ENCODE measurements around the gene CANX. TPM values are rescaled to one million over a fixed set of nuclear protein-coding genes. Genes with fewer than 3 reads are reported as not detected.
"Not testable (repeated sequence)": the region's sequence is repeated elsewhere in the genome, so short reads cannot be mapped to it uniquely, and the experiment has no call there.

The CANX gene
- total RNA-seq, 1 experiment from 2014 or later: 871 TPM

DNA sequence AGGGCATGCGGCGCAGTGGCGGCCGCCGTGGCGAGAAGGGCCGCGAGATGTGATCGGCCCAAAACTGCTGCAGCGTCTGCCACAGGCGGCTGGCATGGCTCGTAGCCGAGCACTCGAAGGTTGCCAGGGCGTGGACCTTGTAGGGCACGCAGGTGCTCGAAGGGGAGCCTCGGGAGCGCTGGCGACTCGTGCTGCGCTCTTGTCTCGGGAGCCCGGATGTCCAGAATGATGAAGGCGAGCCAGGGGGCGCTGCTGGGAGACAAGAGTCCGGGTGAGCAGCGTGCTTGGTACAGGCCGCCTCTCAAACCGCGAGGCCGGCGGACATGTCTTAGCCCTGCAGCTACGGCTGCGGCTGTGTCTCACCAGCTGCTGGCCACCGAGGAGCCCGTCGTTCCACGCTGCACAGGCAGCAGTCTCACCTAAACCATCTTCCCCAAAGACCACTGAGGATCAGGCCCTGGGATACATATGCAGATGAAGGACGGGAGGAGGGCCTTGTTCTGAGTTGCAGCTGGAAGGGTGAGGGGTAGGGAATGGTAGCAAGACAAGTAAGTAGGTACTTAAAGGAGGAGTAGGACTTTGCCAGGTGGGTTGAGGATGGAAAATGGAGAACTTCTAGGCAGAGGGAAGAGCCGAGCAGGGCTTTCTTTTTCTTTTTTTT lies 19.6 kb upstream of the CANX start:
- intact Hi-C loops (cut with micrococcal nuclease; ENCODE audit: unreplicated experiment): loop anchor here (2.0 to 10.0 kb wide), 3 partner anchors 54 to 116 kb away; partner anchors contain the start of genes HNRNPH1, LTC4S and MAML1

GRCh38 chr5:179680014-179680779 lies 18.6 kb upstream of the CANX start:
- H3K9me3 ChIP-seq: no peaks in the 10 kb centered on the region
- CTCF ChIA-PET: interaction anchor here (0.7 to 0.9 kb wide), 3 partner anchors 56 to 203 kb away, joined by 3 to 5 read pairs (median 4); no protein-coding TSS in a partner anchor
- H3K27me3 ChIP-seq (replicated peaks; ENCODE audit: control insufficient read depth, insufficient read depth, low read length): no peaks in the 10 kb centered on the region
- intact Hi-C loops (cut with micrococcal nuclease; ENCODE audit: unreplicated experiment): no loop called here
- peaks cover 21% of the 10 kb centered on the region for H3K4me1 Mint-ChIP-seq (ENCODE audit: low read depth, unreplicated experiment)
- H3K36me3 ChIP-seq (ENCODE audit: control insufficient read depth, insufficient read depth, low read length): no peaks in the 10 kb centered on the region
- peaks cover 11% of the 10 kb centered on the region for H3K4me1 ChIP-seq
- DNase-seq: no peak
- H3K4me3 Mint-ChIP-seq (ENCODE audit: unreplicated experiment): peak overlapping the region; percentile 98
- H3K36me3 Mint-ChIP-seq (ENCODE audit: insufficient read depth, unreplicated experiment): peaks cover 41% of the 10 kb centered on the region
- POLR2A ChIA-PET: interaction anchor here (0.5 kb wide), 1 partner anchor 116 kb away, joined by 5 read pairs; no protein-coding TSS in a partner anchor
- no TSS peak for BruUV-seq (replicated peaks)
- H3K27ac Mint-ChIP-seq (ENCODE audit: unreplicated experiment): no peak overlapping the region
- TF ChIP-seq, protein P1, sequence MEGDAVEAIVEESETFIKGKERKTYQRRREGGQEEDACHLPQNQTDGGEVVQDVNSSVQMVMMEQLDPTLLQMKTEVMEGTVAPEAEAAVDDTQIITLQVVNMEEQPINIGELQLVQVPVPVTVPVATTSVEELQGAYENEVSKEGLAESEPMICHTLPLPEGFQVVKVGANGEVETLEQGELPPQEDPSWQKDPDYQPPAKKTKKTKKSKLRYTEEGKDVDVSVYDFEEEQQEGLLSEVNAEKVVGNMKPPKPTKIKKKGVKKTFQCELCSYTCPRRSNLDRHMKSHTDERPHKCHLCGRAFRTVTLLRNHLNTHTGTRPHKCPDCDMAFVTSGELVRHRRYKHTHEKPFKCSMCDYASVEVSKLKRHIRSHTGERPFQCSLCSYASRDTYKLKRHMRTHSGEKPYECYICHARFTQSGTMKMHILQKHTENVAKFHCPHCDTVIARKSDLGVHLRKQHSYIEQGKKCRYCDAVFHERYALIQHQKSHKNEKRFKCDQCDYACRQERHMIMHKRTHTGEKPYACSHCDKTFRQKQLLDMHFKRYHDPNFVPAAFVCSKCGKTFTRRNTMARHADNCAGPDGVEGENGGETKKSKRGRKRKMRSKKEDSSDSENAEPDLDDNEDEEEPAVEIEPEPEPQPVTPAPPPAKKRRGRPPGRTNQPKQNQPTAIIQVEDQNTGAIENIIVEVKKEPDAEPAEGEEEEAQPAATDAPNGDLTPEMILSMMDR (IDR thresholded peaks at IDR 0.05; ENCODE audit: insufficient read depth in 1 of 2, low read depth in 1 of 2, low read length in 1 of 2, severe bottlenecking in 1 of 2, unreplicated experiment in 1 of 2): no peak
- H3K9me3 Mint-ChIP-seq (ENCODE audit: unreplicated experiment): no peaks in the 10 kb centered on the region
- H3K27me3 Mint-ChIP-seq (ENCODE audit: insufficient read depth, unreplicated experiment): no peaks in the 10 kb centered on the region
- no peak overlapping the region for H3K4me3 ChIP-seq (ENCODE audit: low read depth, low read length)

More for the DNA sequence above, 19.6 kb upstream of the CANX start:
- Mint-ChIP-seq H3K9me3 (ENCODE audit: unreplicated experiment) (no peaks in the 10 kb centered on the region), H3K36me3 (ENCODE audit: insufficient read depth, unreplicated experiment) (peaks cover 44% of the 10 kb centered on the region), H3K27ac (ENCODE audit: unreplicated experiment) (peak overlapping the region; percentile 97), H3K27me3 (ENCODE audit: insufficient read depth, unreplicated experiment) (no peaks in the 10 kb centered on the region), H3K4me3 (ENCODE audit: unreplicated experiment) (peak overlapping the region; percentile 98), H3K4me1 (ENCODE audit: low read depth, unreplicated experiment) (peaks cover 21% of the 10 kb centered on the region)
- peak; percentile 94 to 96 for DNase-seq
- CTCF ChIA-PET: interaction anchor here (0.6 to 1.2 kb wide), 4 partner anchors 53 to 202 kb away, joined by 3 to 5 read pairs (median 4); no protein-coding TSS in a partner anchor
- BruUV-seq (replicated peaks): TSS peak; percentile 46
- peaks cover 11% of the 10 kb centered on the region for H3K4me1 ChIP-seq
- POLR2A ChIA-PET: interaction anchor here (1.7 to 1.9 kb wide), 2 partner anchors 53 to 56 kb away, joined by 7 to 8 read pairs; partner anchors contain the start of genes HNRNPH1 and MAML1
- H3K36me3 ChIP-seq (ENCODE audit: control insufficient read depth, insufficient read depth, low read length): no peaks in the 10 kb centered on the region
- H3K27me3 ChIP-seq (replicated peaks; ENCODE audit: control insufficient read depth, insufficient read depth, low read length): no peaks in the 10 kb centered on the region
- no peaks in the 10 kb centered on the region for H3K9me3 ChIP-seq
- peak overlapping the region; percentile 72 for H3K4me3 ChIP-seq (ENCODE audit: low read depth, low read length)
- TF ChIP-seq, protein P1 (IDR thresholded peaks at IDR 0.05; ENCODE audit: insufficient read depth in 1 of 2, low read depth in 1 of 2, low read length in 1 of 2, severe bottlenecking in 1 of 2, unreplicated experiment in 1 of 2): peak; percentile 57 to 88

- H3K27me3 Mint-ChIP-seq (ENCODE audit: insufficient read depth, unreplicated experiment): no peaks in the 10 kb centered on the region
- Histone ChIP-seq H3K36me3 (ENCODE audit: control insufficient read depth, insufficient read depth, low read length) (no peaks in the 10 kb centered on the region), H3K27me3 (replicated peaks; ENCODE audit: control insufficient read depth, insufficient read depth, low read length) (no peaks in the 10 kb centered on the region), H3K9me3 (no peaks in the 10 kb centered on the region), H3K4me1 (peaks cover 11% of the 10 kb centered on the region), H3K4me3 (ENCODE audit: low read depth, low read length) (no peak within 1 kb of the TSS)
- TF ChIP-seq, protein P1 (IDR thresholded peaks at IDR 0.05; ENCODE audit: insufficient read depth in 1 of 2, low read depth in 1 of 2, low read length in 1 of 2, severe bottlenecking in 1 of 2, unreplicated experiment in 1 of 2): no peak
- H3K36me3 Mint-ChIP-seq (ENCODE audit: insufficient read depth, unreplicated experiment): peaks cover 35% of the 10 kb centered on the region
- no peak within 1 kb of the TSS for H3K27ac Mint-ChIP-seq (ENCODE audit: unreplicated experiment)
- H3K9me3 Mint-ChIP-seq (ENCODE audit: unreplicated experiment): no peaks in the 10 kb centered on the region
- intact Hi-C loops (cut with micrococcal nuclease; ENCODE audit: unreplicated experiment): no loop called here
- no TSS peak for BruUV-seq (replicated peaks)
- POLR2A ChIA-PET: interaction anchor here (0.5 to 0.7 kb wide), 2 partner anchors 51 to 115 kb away, joined by 3 to 5 read pairs; no protein-coding TSS in a partner anchor
- DNase-seq: no peak
- CTCF ChIA-PET: interaction anchor here (0.8 kb wide), 1 partner anchor 115 kb away, joined by 3 read pairs; no protein-coding TSS in a partner anchor
- peak within 1 kb of the TSS; percentile 98 for H3K4me3 Mint-ChIP-seq (ENCODE audit: unreplicated experiment)
- H3K4me1 Mint-ChIP-seq (ENCODE audit: low read depth, unreplicated experiment): peaks cover 21% of the 10 kb centered on the region
Observed at GRCh38 chr5:179680780-179681401, 17.9 kb upstream of the CANX start, which contains the start of gene CBY3. TSS of gene CBY3 (minus strand) at chr5:179681034. CDS start at chr5:179680918, 116 bp downstream.

- intact Hi-C loops (cut with micrococcal nuclease; ENCODE audit: unreplicated experiment); H3K9me3 Mint-ChIP-seq (ENCODE audit: unreplicated experiment); H3K4me3 Mint-ChIP-seq (ENCODE audit: unreplicated experiment); H3K36me3 ChIP-seq (ENCODE audit: control insufficient read depth, insufficient read depth, low read length); H3K36me3 Mint-ChIP-seq (ENCODE audit: insufficient read depth, unreplicated experiment); H3K4me1 ChIP-seq; H3K27me3 Mint-ChIP-seq (ENCODE audit: insufficient read depth, unreplicated experiment); H3K27ac Mint-ChIP-seq (ENCODE audit: unreplicated experiment); BruUV-seq (replicated peaks); CTCF ChIA-PET; H3K4me1 Mint-ChIP-seq (ENCODE audit: low read depth, unreplicated experiment); DNase-seq; H3K4me3 ChIP-seq (ENCODE audit: low read depth, low read length); H3K9me3 ChIP-seq; H3K27me3 ChIP-seq (replicated peaks; ENCODE audit: control insufficient read depth, insufficient read depth, low read length): not testable (repeated sequence)
- POLR2A ChIA-PET: interaction anchor here (0.6 kb wide), 2 partner anchors 13 to 51 kb away, joined by 3 to 4 read pairs; no protein-coding TSS in a partner anchor
Observed at GRCh38 chr5:179689212-179689611, 9.6 kb upstream of the CANX start.

Data from Caco-2 (cell line).